ENCODE results near the gene THAP5.

The THAP5 gene

GRCh38 chr7:108613949-108614381 lies 44.5 kb upstream of the THAP5 start:
- no peaks in the 10 kb centered on the region for H3F3A ChIP-seq (ENCODE audit: insufficient read depth, low read length)
- H3K79me2 ChIP-seq (ENCODE audit: low read length): no peaks in the 10 kb centered on the region
- H3K9ac ChIP-seq (ENCODE audit: low read length): no peak overlapping the region
- no peaks in the 10 kb centered on the region for H3K9me2 ChIP-seq (replicated peaks; ENCODE audit: insufficient read depth, low read length)
- no peaks in the 10 kb centered on the region for H3K9me3 ChIP-seq (replicated peaks; ENCODE audit: insufficient read depth, low read length)
- H3K4me2 ChIP-seq (ENCODE audit: low read depth, low read length): no peak overlapping the region
- H3K4me1 ChIP-seq (ENCODE audit: low read length): no peaks in the 10 kb centered on the region
- H2AFZ ChIP-seq (ENCODE audit: low read length): no peak overlapping the region
- no peak for TF ChIP-seq EZH2 (optimal IDR thresholded peaks at IDR 0.05; ENCODE audit: low read depth, low read length)
- DNase-seq: no peak
- H3K27ac ChIP-seq (ENCODE audit: low read length): no peak overlapping the region
- H3K36me3 ChIP-seq (replicated peaks; ENCODE audit: insufficient read depth, low read length): no peaks in the 10 kb centered on the region
- no peaks in the 10 kb centered on the region for H3K27me3 ChIP-seq (replicated peaks; ENCODE audit: insufficient read depth, low read length)
- no peaks in the 10 kb centered on the region for H4K20me1 ChIP-seq (ENCODE audit: insufficient read depth, low read length)
- no peak overlapping the region for H3K4me3 ChIP-seq (ENCODE audit: low read length)

DNA sequence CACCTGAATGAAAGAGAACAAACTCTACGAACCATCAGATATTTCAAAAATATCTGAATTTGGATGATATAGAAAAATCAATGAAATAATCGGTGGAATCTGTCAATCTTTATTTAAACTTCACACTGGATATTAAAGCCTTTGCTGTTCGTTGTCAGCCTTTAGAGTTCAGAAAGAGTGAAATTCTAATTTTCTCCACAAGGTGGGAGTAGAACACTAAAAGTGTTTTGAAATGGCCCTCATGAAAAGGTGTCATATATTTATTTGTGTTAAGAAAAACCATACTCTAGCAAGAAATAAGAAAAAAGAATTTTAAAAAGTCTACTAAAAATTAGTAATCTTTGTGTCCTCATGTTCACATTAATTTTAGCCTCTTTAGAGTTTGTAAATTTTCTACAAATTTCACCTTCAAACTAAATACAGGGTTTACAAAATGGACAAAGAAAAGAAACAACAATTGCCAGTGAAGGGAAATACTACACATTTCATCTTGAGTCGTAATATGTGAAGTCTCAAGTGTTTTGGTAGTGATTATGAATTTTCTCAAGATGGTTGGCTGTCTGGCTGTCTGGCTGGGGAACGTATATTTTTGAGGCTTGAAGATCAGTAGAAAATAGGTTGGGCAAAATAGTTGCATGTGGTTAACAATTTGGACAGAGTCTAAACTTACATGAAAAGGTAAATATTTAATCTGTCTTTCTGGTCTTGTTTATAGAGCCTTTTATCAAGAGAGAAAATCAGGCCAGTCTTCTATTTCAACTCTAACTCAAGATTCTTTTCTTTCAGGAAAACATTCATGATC lies 43.8 kb upstream of the THAP5 start:
- no peaks in the 10 kb centered on the region for H3K27me3 ChIP-seq (replicated peaks; ENCODE audit: insufficient read depth, low read length)
- no peaks in the 10 kb centered on the region for H3K9me2 ChIP-seq (replicated peaks; ENCODE audit: insufficient read depth, low read length)
- H2AFZ ChIP-seq (ENCODE audit: low read length): no peak overlapping the region
- H3K4me1 ChIP-seq (ENCODE audit: low read length): no peaks in the 10 kb centered on the region
- H3K4me3 ChIP-seq (ENCODE audit: low read length): no peak overlapping the region
- DNase-seq: peak; percentile 75
- H3K36me3 ChIP-seq (replicated peaks; ENCODE audit: insufficient read depth, low read length): no peaks in the 10 kb centered on the region
- H3K9me3 ChIP-seq (replicated peaks; ENCODE audit: insufficient read depth, low read length): no peaks in the 10 kb centered on the region
- H3F3A ChIP-seq (ENCODE audit: insufficient read depth, low read length): no peaks in the 10 kb centered on the region
- H4K20me1 ChIP-seq (ENCODE audit: insufficient read depth, low read length): no peaks in the 10 kb centered on the region
- no peak overlapping the region for H3K9ac ChIP-seq (ENCODE audit: low read length)
- H3K4me2 ChIP-seq (ENCODE audit: low read depth, low read length): no peak overlapping the region
- TF ChIP-seq EZH2 (optimal IDR thresholded peaks at IDR 0.05; ENCODE audit: low read depth, low read length) (no peak), CTCF (IDR thresholded peaks at IDR 0.05; ENCODE audit: low read length) (peak; percentile 82)
- H3K79me2 ChIP-seq (ENCODE audit: low read length): no peaks in the 10 kb centered on the region
- H3K27ac ChIP-seq (ENCODE audit: low read length): no peak overlapping the region

GRCh38 chr7:108611268-108611667 lies 41.8 kb upstream of the THAP5 start:
- Histone ChIP-seq H3K9ac (ENCODE audit: low read length) (no peak overlapping the region), H2AFZ (ENCODE audit: low read length) (no peak overlapping the region), H3K4me2 (ENCODE audit: low read depth, low read length) (no peak overlapping the region), H3K79me2 (ENCODE audit: low read length) (no peaks in the 10 kb centered on the region), H3F3A (ENCODE audit: insufficient read depth, low read length) (no peaks in the 10 kb centered on the region), H3K9me3 (replicated peaks; ENCODE audit: insufficient read depth, low read length) (no peaks in the 10 kb centered on the region), H3K4me1 (ENCODE audit: low read length) (no peaks in the 10 kb centered on the region), H3K27ac (ENCODE audit: low read length) (no peak overlapping the region), H4K20me1 (ENCODE audit: insufficient read depth, low read length) (no peaks in the 10 kb centered on the region), H3K36me3 (replicated peaks; ENCODE audit: insufficient read depth, low read length) (no peaks in the 10 kb centered on the region), H3K9me2 (replicated peaks; ENCODE audit: insufficient read depth, low read length) (no peaks in the 10 kb centered on the region), H3K27me3 (replicated peaks; ENCODE audit: insufficient read depth, low read length) (no peaks in the 10 kb centered on the region), H3K4me3 (ENCODE audit: low read length) (no peak overlapping the region)
- TF ChIP-seq EZH2phosphoT487 (IDR thresholded peaks at IDR 0.05; ENCODE audit: low read length) (no peak), CTCF (IDR thresholded peaks at IDR 0.05; ENCODE audit: low read length) (no peak), EZH2 (optimal IDR thresholded peaks at IDR 0.05; ENCODE audit: low read depth, low read length) (no peak)
- no peak for DNase-seq

DNA sequence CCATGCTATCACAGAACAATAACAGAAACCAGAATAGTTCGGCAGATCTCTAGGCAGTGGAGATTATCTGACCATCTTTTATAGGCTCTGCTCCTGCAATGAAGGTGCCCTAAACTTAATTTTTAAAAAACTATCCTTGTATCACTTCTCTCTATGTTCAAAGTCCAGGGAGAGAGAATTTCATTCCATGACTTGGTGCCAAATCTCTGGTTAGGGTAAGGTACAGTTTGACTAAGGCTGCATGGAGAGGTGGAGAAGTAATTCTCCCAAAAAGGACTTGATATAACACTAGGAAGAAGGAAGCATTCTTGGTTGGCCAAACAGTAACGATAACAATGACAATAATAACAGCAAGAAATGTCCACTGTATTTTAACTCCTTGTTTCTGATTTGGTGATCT lies 40.1 kb upstream of the THAP5 start:
- no peak overlapping the region for H3K4me3 ChIP-seq (ENCODE audit: low read length)
- H3K27me3 ChIP-seq (replicated peaks; ENCODE audit: insufficient read depth, low read length): no peaks in the 10 kb centered on the region
- H3K36me3 ChIP-seq (replicated peaks; ENCODE audit: insufficient read depth, low read length): no peaks in the 10 kb centered on the region
- H3K4me1 ChIP-seq (ENCODE audit: low read length): no peaks in the 10 kb centered on the region
- H4K20me1 ChIP-seq (ENCODE audit: insufficient read depth, low read length): no peaks in the 10 kb centered on the region
- H3K9ac ChIP-seq (ENCODE audit: low read length): no peak overlapping the region
- no peaks in the 10 kb centered on the region for H3F3A ChIP-seq (ENCODE audit: insufficient read depth, low read length)
- H3K9me3 ChIP-seq (replicated peaks; ENCODE audit: insufficient read depth, low read length): no peaks in the 10 kb centered on the region
- H3K27ac ChIP-seq (ENCODE audit: low read length): no peak overlapping the region
- no peak for DNase-seq
- H3K79me2 ChIP-seq (ENCODE audit: low read length): no peaks in the 10 kb centered on the region
- TF ChIP-seq CTCF (IDR thresholded peaks at IDR 0.05; ENCODE audit: low read length) (no peak), EZH2 (optimal IDR thresholded peaks at IDR 0.05; ENCODE audit: low read depth, low read length) (no peak), EZH2phosphoT487 (IDR thresholded peaks at IDR 0.05; ENCODE audit: low read length) (no peak)
- no peak overlapping the region for H2AFZ ChIP-seq (ENCODE audit: low read length)
- H3K4me2 ChIP-seq (ENCODE audit: low read depth, low read length): no peak overlapping the region
- H3K9me2 ChIP-seq (replicated peaks; ENCODE audit: insufficient read depth, low read length): no peaks in the 10 kb centered on the region

Data from MM.1S (cell line).